PC-9 (cell line): ENCODE results near the gene CRYL1.

Experiments
- EZH2 ChIP-seq: fragments of 200-600 bp; sonication (generic); IDR thresholded peaks from 2 replicates; pipeline ENCODE4 v1.8.0; 2017; ENCODE audit warnings: antibody characterized with exemption, low read depth
- TF ChIP-seq, protein P1 (sequence below): fragments of 200-600 bp; sonication (generic); conservative IDR thresholded peaks from 2 replicates; pipeline ENCODE4 v1.6.1; 2017; ENCODE audit warnings: mixed run types, antibody characterized with exemption, mild to moderate bottlenecking, moderate library complexity

- TF ChIP-seq, protein P1, sequence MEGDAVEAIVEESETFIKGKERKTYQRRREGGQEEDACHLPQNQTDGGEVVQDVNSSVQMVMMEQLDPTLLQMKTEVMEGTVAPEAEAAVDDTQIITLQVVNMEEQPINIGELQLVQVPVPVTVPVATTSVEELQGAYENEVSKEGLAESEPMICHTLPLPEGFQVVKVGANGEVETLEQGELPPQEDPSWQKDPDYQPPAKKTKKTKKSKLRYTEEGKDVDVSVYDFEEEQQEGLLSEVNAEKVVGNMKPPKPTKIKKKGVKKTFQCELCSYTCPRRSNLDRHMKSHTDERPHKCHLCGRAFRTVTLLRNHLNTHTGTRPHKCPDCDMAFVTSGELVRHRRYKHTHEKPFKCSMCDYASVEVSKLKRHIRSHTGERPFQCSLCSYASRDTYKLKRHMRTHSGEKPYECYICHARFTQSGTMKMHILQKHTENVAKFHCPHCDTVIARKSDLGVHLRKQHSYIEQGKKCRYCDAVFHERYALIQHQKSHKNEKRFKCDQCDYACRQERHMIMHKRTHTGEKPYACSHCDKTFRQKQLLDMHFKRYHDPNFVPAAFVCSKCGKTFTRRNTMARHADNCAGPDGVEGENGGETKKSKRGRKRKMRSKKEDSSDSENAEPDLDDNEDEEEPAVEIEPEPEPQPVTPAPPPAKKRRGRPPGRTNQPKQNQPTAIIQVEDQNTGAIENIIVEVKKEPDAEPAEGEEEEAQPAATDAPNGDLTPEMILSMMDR = no peak
- TF ChIP-seq EZH2 = no peak
Measured at GRCh38 chr13:20373861-20374260, 151.8 kb downstream of the CRYL1 start.
